ENCODE data around the gene STOM.

DNA sequence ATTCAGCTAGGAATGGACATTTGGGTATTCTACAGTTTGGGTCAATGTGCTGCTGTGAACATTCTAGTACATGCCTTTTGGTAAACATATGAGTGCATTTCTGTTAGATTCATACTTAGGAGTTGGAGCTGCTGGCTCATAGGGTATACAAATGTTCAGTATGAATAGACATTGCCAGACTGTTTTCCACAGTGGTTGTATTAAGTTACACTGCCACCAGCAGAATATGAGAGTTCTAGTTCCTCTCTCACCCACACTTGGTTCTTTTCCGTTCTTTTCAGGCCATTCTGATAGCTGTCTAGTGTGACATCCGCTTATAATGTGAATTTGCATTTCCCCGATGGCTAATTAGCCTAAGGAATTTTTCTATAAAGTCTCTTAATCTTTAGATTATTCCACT, 25.0 kb downstream of the STOM start:
- TF ChIP-seq CBX3 (IDR thresholded peaks at IDR 0.05; ENCODE audit: borderline replicate concordance, low read depth) (no peak), ZSCAN29 (IDR thresholded peaks at IDR 0.05) (no peak), POLR2A (IDR thresholded peaks at IDR 0.05; ENCODE audit: low read depth, low read length) (no peak), GABPA (IDR thresholded peaks at IDR 0.05; ENCODE audit: low read depth) (no peak), BACH1 (IDR thresholded peaks at IDR 0.05; ENCODE audit: borderline replicate concordance) (no peak)
- TF ChIP-seq, protein P1, sequence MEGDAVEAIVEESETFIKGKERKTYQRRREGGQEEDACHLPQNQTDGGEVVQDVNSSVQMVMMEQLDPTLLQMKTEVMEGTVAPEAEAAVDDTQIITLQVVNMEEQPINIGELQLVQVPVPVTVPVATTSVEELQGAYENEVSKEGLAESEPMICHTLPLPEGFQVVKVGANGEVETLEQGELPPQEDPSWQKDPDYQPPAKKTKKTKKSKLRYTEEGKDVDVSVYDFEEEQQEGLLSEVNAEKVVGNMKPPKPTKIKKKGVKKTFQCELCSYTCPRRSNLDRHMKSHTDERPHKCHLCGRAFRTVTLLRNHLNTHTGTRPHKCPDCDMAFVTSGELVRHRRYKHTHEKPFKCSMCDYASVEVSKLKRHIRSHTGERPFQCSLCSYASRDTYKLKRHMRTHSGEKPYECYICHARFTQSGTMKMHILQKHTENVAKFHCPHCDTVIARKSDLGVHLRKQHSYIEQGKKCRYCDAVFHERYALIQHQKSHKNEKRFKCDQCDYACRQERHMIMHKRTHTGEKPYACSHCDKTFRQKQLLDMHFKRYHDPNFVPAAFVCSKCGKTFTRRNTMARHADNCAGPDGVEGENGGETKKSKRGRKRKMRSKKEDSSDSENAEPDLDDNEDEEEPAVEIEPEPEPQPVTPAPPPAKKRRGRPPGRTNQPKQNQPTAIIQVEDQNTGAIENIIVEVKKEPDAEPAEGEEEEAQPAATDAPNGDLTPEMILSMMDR (IDR thresholded peaks at IDR 0.05 in 2 of 3, conservative IDR thresholded peaks at IDR 0.05 in 1 of 3; ENCODE audit: control insufficient read depth in 2 of 3, extremely low read depth in 1 of 3, insufficient read depth in 1 of 3, low read depth in 3 of 3, low read length in 3 of 3), result no peak
- TF ChIP-seq, protein P2, sequence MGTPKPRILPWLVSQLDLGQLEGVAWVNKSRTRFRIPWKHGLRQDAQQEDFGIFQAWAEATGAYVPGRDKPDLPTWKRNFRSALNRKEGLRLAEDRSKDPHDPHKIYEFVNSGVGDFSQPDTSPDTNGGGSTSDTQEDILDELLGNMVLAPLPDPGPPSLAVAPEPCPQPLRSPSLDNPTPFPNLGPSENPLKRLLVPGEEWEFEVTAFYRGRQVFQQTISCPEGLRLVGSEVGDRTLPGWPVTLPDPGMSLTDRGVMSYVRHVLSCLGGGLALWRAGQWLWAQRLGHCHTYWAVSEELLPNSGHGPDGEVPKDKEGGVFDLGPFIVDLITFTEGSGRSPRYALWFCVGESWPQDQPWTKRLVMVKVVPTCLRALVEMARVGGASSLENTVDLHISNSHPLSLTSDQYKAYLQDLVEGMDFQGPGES (IDR thresholded peaks at IDR 0.05), result no peak
- TF ChIP-seq, protein P3, sequence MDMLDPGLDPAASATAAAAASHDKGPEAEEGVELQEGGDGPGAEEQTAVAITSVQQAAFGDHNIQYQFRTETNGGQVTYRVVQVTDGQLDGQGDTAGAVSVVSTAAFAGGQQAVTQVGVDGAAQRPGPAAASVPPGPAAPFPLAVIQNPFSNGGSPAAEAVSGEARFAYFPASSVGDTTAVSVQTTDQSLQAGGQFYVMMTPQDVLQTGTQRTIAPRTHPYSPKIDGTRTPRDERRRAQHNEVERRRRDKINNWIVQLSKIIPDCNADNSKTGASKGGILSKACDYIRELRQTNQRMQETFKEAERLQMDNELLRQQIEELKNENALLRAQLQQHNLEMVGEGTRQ (IDR thresholded peaks at IDR 0.05; ENCODE audit: borderline replicate concordance, low read depth, low read length), result no peak
- TF ChIP-seq, protein P4, sequence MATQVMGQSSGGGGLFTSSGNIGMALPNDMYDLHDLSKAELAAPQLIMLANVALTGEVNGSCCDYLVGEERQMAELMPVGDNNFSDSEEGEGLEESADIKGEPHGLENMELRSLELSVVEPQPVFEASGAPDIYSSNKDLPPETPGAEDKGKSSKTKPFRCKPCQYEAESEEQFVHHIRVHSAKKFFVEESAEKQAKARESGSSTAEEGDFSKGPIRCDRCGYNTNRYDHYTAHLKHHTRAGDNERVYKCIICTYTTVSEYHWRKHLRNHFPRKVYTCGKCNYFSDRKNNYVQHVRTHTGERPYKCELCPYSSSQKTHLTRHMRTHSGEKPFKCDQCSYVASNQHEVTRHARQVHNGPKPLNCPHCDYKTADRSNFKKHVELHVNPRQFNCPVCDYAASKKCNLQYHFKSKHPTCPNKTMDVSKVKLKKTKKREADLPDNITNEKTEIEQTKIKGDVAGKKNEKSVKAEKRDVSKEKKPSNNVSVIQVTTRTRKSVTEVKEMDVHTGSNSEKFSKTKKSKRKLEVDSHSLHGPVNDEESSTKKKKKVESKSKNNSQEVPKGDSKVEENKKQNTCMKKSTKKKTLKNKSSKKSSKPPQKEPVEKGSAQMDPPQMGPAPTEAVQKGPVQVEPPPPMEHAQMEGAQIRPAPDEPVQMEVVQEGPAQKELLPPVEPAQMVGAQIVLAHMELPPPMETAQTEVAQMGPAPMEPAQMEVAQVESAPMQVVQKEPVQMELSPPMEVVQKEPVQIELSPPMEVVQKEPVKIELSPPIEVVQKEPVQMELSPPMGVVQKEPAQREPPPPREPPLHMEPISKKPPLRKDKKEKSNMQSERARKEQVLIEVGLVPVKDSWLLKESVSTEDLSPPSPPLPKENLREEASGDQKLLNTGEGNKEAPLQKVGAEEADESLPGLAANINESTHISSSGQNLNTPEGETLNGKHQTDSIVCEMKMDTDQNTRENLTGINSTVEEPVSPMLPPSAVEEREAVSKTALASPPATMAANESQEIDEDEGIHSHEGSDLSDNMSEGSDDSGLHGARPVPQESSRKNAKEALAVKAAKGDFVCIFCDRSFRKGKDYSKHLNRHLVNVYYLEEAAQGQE (IDR thresholded peaks at IDR 0.05; ENCODE audit: low read depth, low read length), result no peak

Measured in GM12878 (cell line).